GM15510 (cell line): ENCODE data around the gene TNFSF13.
A peak's percentile ranks its signal among the peaks of the same experiment; 100 is the strongest.

Experiments
- POLR2A ChIP-seq: IDR thresholded peaks from 3 replicates; pipeline ENCODE4 v1.6.1; 2011; ENCODE audit warnings: borderline replicate concordance; ENCODE audit not compliant: insufficient read length; ENCODE audit errors: extremely low read depth

Gene TNFSF13

GRCh38 chr17:7560172-7561027, 1.9 kb downstream of the TNFSF13 start:
- no peak for TF ChIP-seq POLR2A

- no peak for TF ChIP-seq POLR2A
Observed at GRCh38 chr17:7561028-7561575, 2.6 kb downstream of the TNFSF13 start.

GRCh38 chr17:7561589-7562207, 3.1 kb downstream of the TNFSF13 start, which contains the start of gene SENP3:
TSS of gene SENP3 (plus strand) at chr17:7561919. CDS start at chr17:7563077, 1,158 bp downstream.
- TF ChIP-seq POLR2A = peak; percentile 78

GRCh38 chr17:7562208-7562605, 3.7 kb downstream of the TNFSF13 start:
- TF ChIP-seq POLR2A = no peak

GRCh38 chr17:7563115-7563869, 4.7 kb downstream of the TNFSF13 start:
- no peak for TF ChIP-seq POLR2A

GRCh38 chr17:7569571-7569970, 11.0 kb downstream of the TNFSF13 start:
- TF ChIP-seq POLR2A = no peak

- TF ChIP-seq POLR2A = no peak
Observed at GRCh38 chr17:7570351-7570750, 11.8 kb downstream of the TNFSF13 start.

GRCh38 chr17:7572338-7572587, 13.7 kb downstream of the TNFSF13 start:
- no peak for TF ChIP-seq POLR2A

GRCh38 chr17:7572588-7573323, 14.2 kb downstream of the TNFSF13 start:
- TF ChIP-seq POLR2A = peak; percentile 99

- TF ChIP-seq POLR2A = peak; percentile 47
Observed at GRCh38 chr17:7573324-7574080, 15.0 kb downstream of the TNFSF13 start.

GRCh38 chr17:7574176-7574953, 15.8 kb downstream of the TNFSF13 start:
- TF ChIP-seq POLR2A = no peak

GRCh38 chr17:7575481-7575883, 16.9 kb downstream of the TNFSF13 start:
- no peak for TF ChIP-seq POLR2A

- no peak for TF ChIP-seq POLR2A
Observed at GRCh38 chr17:7575959-7576358, 17.4 kb downstream of the TNFSF13 start.
